Smooth muscle cell (in vitro differentiated cells): ENCODE data around the gene SLC6A16. TPM values are rescaled to one million over a fixed set of nuclear protein-coding genes. Genes with fewer than 3 reads are reported as not detected.

Source experiments
- DNase-seq: peaks from one replicate; lab custom pipeline; 2025; ENCODE audit not compliant: unreplicated experiment; lab: John Stamatoyannopoulos, UW
- H2AFZ ChIP-seq: fragments of 200-600 bp; sonication (generic); 2 replicates; pipeline ENCODE4 v1.6.0; 2016; ENCODE audit warnings: antibody characterized with exemption, low read depth, mild to moderate bottlenecking
- H3F3A ChIP-seq: fragments of 200-600 bp; sonication (generic); 2 replicates; pipeline ENCODE4 v1.6.0; 2017; ENCODE audit warnings: antibody characterized with exemption, low read depth
- H3K27ac ChIP-seq: fragments of 200-600 bp; sonication (generic); 2 replicates; pipeline ENCODE4 v1.5.1; 2016; ENCODE audit warnings: low read depth, mild to moderate bottlenecking
- H3K27me3 ChIP-seq: fragments of 200-600 bp; sonication (generic); 2 replicates; pipeline ENCODE4 v1.6.1; 2016; ENCODE audit warnings: low read depth, mild to moderate bottlenecking
- H3K36me3 ChIP-seq: fragments of 200-600 bp; sonication (generic); 2 replicates; pipeline ENCODE4 v1.5.1; 2016; ENCODE audit warnings: low read depth
- H3K4me1 ChIP-seq: fragments of 200-600 bp; sonication (generic); 2 replicates; pipeline ENCODE4 v1.5.1; 2016; ENCODE audit warnings: low read depth
- H3K4me2 ChIP-seq: fragments of 200-600 bp; sonication (generic); 2 replicates; pipeline ENCODE4 v1.6.0; 2016; ENCODE audit warnings: mild to moderate bottlenecking
- H3K4me3 ChIP-seq: fragments of 200-600 bp; sonication (generic); 2 replicates; pipeline ENCODE4 v1.5.1; 2016; ENCODE audit warnings: mild to moderate bottlenecking
- H3K79me2 ChIP-seq: fragments of 200-600 bp; sonication (generic); 2 replicates; pipeline ENCODE4 v1.6.0; 2016; ENCODE audit warnings: low read depth, mild to moderate bottlenecking
- H3K9ac ChIP-seq: fragments of 200-600 bp; sonication (generic); 2 replicates; pipeline ENCODE4 v1.6.0; 2016; ENCODE audit warnings: low read depth
- H3K9me3 ChIP-seq: fragments of 200-600 bp; sonication (generic); replicated peaks from 2 replicates; pipeline ENCODE4 v1.5.1; 2016; ENCODE audit warnings: low read depth
- H4K20me1 ChIP-seq: fragments of 200-600 bp; sonication (generic); 2 replicates; pipeline ENCODE4 v1.6.0; 2016; ENCODE audit warnings: low read depth
- CTCF ChIP-seq: fragments of 200-600 bp; sonication (generic); IDR thresholded peaks from 2 replicates; pipeline ENCODE4 v1.5.1; 2017; ENCODE audit warnings: borderline replicate concordance, mild to moderate bottlenecking, antibody characterized with exemption; ENCODE audit not compliant: insufficient read depth, poor library complexity, severe bottlenecking
- WGBS: methylation state at CpG from one replicate; pipeline ENCODE4 v1.1.7; 2016; ENCODE audit warnings: low lambda C conversion rate; 5-methylcytosine and 5-hydroxymethylcytosine counted together
- polyA plus RNA-seq: library from polyadenylated mRNA; unstranded; fragments of >200 nt; fragmentation: Nextera tagmentation; extraction: Ambion mirVana; gene quantifications from 2 replicates; pipeline ENCODE4 v1.2.1, GENCODE V29; 2016
- total RNA-seq: library from RNA; depleted of rRNA; stranded (reverse); fragments of >200 nt; gene quantifications from 2 replicates; pipeline ENCODE4 v1.2.3, GENCODE V29; 2014

Gene SLC6A16
- total and polyA plus RNA-seq, 2 experiments from 2014 or later = 1.4 to 2.3 TPM

GRCh38 chr19:49335784-49336481 is 10.9 kb upstream of the SLC6A16 start:
- Histone ChIP-seq H3K27me3 (no peaks in the 10 kb centered on the region), H2AFZ (no peak overlapping the region), H3K36me3 (no peaks in the 10 kb centered on the region), H3F3A (no peaks in the 10 kb centered on the region), H3K79me2 (no peaks in the 10 kb centered on the region), H3K9ac (no peak overlapping the region), H4K20me1 (peaks cover 31% of the 10 kb centered on the region), H3K9me3 (no peaks in the 10 kb centered on the region), H3K27ac (no peak overlapping the region), H3K4me2 (no peak overlapping the region), H3K4me3 (no peak overlapping the region), H3K4me1 (peaks cover 4% of the 10 kb centered on the region)
- DNase-seq = no peak
- WGBS = 94% methylated on average over 14 of the region's 14 CpGs
- no peak for TF ChIP-seq CTCF

GRCh38 chr19:49335071-49335783 is 10.2 kb upstream of the SLC6A16 start, which contains the start of gene CD37:
Gene CD37 (plus strand): TSS chr19:49335406. CDS start chr19:49335541, 135 bp downstream.
- H3K27ac ChIP-seq = no peak within 1 kb of the TSS
- no peaks in the 10 kb centered on the region for H3K79me2 ChIP-seq

GRCh38 chr19:49333811-49334288 is 8.9 kb upstream of the SLC6A16 start:
- TF ChIP-seq CTCF = no peak
- H3K4me2 ChIP-seq = no peak overlapping the region
- WGBS = 86% methylated on average over 8 of the region's 8 CpGs
- no peak overlapping the region for H2AFZ ChIP-seq
- no peak overlapping the region for H3K9ac ChIP-seq
- DNase-seq = no peak
- H3K27me3 ChIP-seq = no peaks in the 10 kb centered on the region
- peaks cover 3% of the 10 kb centered on the region for H3K4me1 ChIP-seq
- H3K27ac ChIP-seq = no peak overlapping the region
- H3F3A ChIP-seq = no peaks in the 10 kb centered on the region
- H3K4me3 ChIP-seq = no peak overlapping the region
- H3K9me3 ChIP-seq = no peaks in the 10 kb centered on the region
- H4K20me1 ChIP-seq = peaks cover 19% of the 10 kb centered on the region
- H3K36me3 ChIP-seq = no peaks in the 10 kb centered on the region
- H3K79me2 ChIP-seq = no peaks in the 10 kb centered on the region

More at GRCh38 chr19:49335071-49335783, 10.2 kb upstream of the SLC6A16 start, which contains the start of gene CD37:
- Histone ChIP-seq H3K9me3 (no peaks in the 10 kb centered on the region), H3K9ac (no peak within 1 kb of the TSS), H3K4me2 (no peak within 1 kb of the TSS), H3K4me1 (peaks cover 4% of the 10 kb centered on the region), H4K20me1 (peaks cover 24% of the 10 kb centered on the region), H3K27me3 (no peaks in the 10 kb centered on the region), H3K4me3 (no peak within 1 kb of the TSS), H3K36me3 (no peaks in the 10 kb centered on the region), H3F3A (no peaks in the 10 kb centered on the region), H2AFZ (no peak within 1 kb of the TSS)
- DNase-seq = no peak
- no peak for TF ChIP-seq CTCF
- WGBS = 83% methylated on average over 10 of the region's 13 CpGs
